Stimulated activated CD4-positive, alpha-beta T cell treated with anti-CD3 and anti-CD28 coated beads, TNF-alpha, amount 100 ng/mL, for 24 hours (primary cell): ENCODE data around the gene GPR17.

ENCODE experiments used
- DNase-seq, 3 experiments: peaks; one replicate each; pipeline ENCODE4 v3.0.0-alpha.2; 2020; ENCODE audit warnings: low read depth in 3 of 3

Gene GPR17

GRCh38 chr2:127690696-127691095, 44.7 kb downstream of the GPR17 start:
- no peak for DNase-seq

- DNase-seq, result no peak
These were observed 49.0 kb downstream of the GPR17 start for GRCh38 chr2:127694986-127695385.

- DNase-seq, result peak in 1 of 3 experiments; percentile 55
These were observed 49.8 kb downstream of the GPR17 start for GRCh38 chr2:127695491-127696472.

GRCh38 chr2:127697482-127698180, 51.7 kb downstream of the GPR17 start:
- DNase-seq, result no peak

DNA sequence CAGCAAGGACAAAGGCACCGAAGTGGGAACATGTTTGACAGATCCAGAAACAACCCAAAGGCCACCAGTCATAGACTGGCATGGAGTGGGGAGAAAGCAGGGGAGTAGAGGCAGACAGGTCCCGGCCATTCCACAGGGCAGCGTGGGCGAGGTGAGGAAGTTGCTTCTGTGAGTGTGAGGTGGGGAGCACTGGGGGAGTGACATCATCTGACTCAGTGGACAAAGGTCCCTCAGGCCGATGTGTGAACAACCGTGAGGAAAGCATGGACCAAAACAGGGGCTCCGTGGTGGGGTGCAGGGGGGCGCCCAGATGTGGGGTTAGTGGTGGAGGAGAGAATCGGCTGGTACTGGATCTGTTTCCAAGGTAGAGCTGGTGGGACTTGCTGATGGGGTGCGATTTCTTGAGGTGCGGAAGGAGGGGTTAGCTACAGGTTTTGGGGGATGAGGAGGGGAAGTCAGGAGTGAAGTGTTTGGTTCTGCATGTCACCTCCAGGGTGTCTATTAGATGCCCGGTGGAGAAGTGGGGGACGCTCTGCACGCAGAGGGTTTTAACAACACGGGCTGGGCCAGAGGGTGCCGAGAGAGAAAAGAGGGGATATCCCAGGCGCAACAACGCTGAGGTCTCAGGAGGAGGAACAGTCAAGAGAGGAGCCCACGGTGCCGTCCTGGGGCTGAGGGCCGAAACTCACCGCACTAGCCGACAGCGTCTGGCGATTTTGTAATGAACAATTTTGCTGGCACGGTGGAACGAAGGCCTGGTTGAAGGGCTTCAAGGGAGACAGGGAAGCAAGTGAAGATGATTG, 52.8 kb downstream of the GPR17 start:
- DNase-seq, result no peak

DNA sequence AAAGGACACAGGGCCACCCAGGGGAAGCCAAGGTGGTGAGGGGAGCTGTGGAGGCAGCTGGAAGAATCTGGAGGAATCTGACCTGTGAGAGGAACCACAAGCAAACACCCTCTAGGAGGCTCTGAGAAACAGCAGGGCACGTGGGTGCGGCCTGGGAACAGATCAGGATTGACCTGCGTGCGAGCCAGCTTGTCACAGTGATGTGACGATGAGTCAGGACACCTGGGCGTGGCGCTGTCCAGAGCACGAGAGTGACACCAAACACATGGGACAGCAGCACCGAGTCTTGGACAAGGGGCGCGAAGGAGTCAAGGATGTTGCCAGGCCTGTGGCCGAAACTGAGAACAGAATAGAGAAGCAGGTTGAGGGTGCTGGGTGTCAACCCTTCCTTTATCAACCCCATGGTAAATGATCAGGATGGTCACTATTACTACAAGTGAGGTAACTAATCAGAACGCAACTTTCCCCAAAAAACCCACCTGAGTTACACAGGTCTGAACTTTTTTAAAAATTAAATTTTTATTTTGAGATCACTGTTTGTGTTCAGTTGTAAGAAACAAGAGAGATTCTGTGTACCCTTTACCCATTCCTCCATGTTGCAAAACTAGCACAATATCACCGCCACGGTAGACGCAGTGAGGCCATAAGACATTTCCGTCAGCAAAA, 54.7 kb downstream of the GPR17 start:
- peak in 1 of 3 experiments; percentile 13 for DNase-seq

DNA sequence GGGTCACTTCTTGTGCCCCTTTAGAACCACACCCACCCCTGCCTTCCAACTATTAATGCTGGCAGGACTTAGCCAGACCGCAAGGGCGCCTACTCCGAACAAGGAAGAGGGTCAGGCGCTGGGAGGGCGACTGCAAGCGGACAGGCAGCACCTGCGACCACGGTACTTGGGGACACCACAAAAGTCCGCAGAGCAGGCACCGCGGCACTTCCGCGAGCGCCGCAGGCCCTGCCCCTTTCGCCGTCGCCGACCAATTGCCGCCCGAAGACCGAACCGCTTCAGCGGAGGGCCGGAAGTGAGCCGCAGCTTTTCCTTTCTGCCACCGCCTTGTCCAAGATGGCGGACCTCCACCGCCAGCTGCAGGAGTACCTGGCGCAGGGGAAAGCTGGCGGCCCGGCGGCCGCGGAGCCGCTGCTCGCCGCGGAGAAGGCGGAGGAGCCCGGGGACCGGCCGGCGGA, 55.3 kb downstream of the GPR17 start, which contains the start of gene SFT2D3:
Gene SFT2D3, plus strand, starts transcription at position 305 of the 458 bp plus-strand sequence. Its CDS starts 32 bp downstream, at position 337.
- peak; percentile 79 to 91 (median 81) for DNase-seq

DNA sequence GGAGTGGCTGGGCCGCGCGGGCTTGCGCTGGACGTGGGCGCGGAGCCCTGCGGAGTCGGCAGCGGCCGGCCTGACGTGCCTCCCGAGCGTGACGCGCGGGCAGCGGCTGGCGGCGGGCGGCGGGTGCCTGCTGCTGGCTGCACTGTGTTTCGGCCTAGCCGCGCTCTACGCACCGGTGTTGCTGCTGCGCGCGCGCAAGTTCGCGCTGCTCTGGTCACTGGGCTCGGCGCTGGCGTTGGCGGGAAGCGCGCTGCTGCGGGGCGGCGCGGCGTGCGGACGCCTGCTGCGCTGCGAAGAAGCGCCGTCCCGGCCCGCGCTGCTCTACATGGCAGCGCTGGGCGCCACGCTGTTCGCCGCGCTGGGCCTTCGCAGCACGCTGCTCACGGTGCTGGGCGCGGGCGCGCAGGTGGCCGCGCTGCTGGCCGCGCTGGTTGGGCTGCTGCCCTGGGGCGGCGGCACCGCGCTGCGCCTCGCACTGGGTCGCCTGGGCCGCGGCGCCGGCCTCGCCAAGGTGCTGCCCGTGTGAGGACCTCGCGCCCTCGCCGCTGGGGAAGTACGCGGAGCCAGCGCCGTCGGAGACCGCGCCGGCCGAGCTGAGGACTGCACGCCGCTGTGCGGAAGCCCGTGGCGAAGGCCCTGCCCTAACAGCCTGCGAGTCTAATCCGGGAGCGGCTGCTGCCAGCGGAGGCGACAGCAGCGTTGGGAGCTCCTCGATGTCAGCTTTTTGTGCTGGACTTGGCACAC, 55.9 kb downstream of the GPR17 start:
- peak; percentile 53 to 71 (median 57) for DNase-seq
